ENCODE data around the gene TGIF1.

DNA sequence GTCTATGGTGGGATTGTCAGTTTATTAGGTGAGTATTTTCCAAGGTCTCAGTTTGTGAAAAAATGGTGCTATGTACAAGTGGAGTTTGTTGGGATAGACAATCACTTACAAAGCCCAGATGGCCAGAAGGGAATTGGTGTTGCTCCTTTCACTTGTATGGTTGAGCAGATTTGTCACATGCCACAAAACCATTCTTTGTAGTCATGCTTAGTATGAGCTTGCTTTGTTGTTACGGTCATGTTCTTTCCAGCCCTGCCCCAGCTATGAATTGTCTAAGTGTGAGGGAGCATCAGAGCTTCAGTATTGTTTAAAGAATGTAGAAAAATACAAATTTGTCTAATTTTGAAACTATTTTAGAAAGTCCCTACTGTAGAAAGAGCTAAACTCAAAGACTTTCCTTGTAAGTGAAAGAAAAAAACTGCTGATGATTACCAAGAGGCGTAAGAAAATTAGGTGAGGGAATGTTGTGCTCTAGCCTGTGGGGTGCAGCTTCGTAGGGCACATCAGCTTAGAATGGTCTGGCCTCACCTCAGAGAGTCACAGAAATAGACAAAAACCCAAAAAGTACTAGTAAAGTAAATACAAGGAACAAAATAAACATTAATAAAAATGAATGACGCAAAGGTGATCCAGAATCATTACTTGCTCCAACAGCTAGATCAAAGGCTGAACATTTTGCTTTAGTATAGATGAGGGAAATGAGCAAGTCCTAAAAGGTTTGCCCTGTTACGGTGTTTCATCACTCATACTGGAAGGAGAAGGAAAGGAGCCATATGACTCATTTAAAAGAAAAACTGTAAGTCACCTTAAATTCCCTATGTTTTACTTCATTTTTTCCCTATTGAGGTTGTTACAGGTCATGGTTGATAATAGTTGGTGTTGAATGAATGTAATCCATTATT lies 9.2 kb downstream of the TGIF1 start:
- TF ChIP-seq FOXM1 (IDR thresholded peaks at IDR 0.05; ENCODE audit: borderline replicate concordance, low read depth) (no peak), CEBPB (IDR thresholded peaks at IDR 0.05) (no peak), EP300 (IDR thresholded peaks at IDR 0.05; ENCODE audit: borderline replicate concordance) (no peak), ZBTB7A (IDR thresholded peaks at IDR 0.05; ENCODE audit: low read depth) (no peak), REST (IDR thresholded peaks at IDR 0.05; ENCODE audit: low read depth) (no peak), TAF1 (IDR thresholded peaks at IDR 0.05; ENCODE audit: low read depth) (no peak), RAD21 (IDR thresholded peaks at IDR 0.05; ENCODE audit: low read depth) (no peak), TCF12 (IDR thresholded peaks at IDR 0.05; ENCODE audit: low read depth) (no peak), CREB1 (IDR thresholded peaks at IDR 0.05; ENCODE audit: low read depth) (no peak)
- TF ChIP-seq, protein P1, sequence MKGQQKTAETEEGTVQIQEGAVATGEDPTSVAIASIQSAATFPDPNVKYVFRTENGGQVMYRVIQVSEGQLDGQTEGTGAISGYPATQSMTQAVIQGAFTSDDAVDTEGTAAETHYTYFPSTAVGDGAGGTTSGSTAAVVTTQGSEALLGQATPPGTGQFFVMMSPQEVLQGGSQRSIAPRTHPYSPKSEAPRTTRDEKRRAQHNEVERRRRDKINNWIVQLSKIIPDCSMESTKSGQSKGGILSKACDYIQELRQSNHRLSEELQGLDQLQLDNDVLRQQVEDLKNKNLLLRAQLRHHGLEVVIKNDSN (IDR thresholded peaks at IDR 0.05) = no peak
- TF ChIP-seq, protein P2, sequence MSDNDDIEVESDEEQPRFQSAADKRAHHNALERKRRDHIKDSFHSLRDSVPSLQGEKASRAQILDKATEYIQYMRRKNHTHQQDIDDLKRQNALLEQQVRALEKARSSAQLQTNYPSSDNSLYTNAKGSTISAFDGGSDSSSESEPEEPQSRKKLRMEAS (IDR thresholded peaks at IDR 0.05) = no peak
